Mesenchymal stem cell (in vitro differentiated cells and primary cell): ENCODE data around the gene WBP1L.

Source experiments
- DNase-seq: peaks from one replicate; pipeline ENCODE4 v3.0.0-alpha.2; 2013
- H2AFZ ChIP-seq: one replicate; pipeline ENCODE4 v1.6.1; 2013; ENCODE audit warnings: low read depth, mild to moderate bottlenecking, control low read depth, inconsistent platforms, low read length, moderate library complexity
- H2AK5ac ChIP-seq: 2 replicates; pipeline ENCODE4 v1.6.1; 2013; ENCODE audit warnings: low read length, moderate library complexity, mild to moderate bottlenecking, inconsistent platforms; ENCODE audit not compliant: severe bottlenecking
- H2BK120ac ChIP-seq: one replicate; pipeline ENCODE4 v1.6.1; 2013; ENCODE audit warnings: low read depth, mild to moderate bottlenecking, inconsistent platforms, low read length, moderate library complexity
- H2BK12ac ChIP-seq, 2 experiments: one replicate each; pipeline ENCODE4 v1.6.1; 2013; ENCODE audit warnings: inconsistent platforms in 2 of 2, low read length in 2 of 2, mild to moderate bottlenecking in 2 of 2, moderate library complexity in 2 of 2, control low read depth in 1 of 2
- H2BK15ac ChIP-seq: one replicate; pipeline ENCODE4 v1.6.1; 2013; ENCODE audit warnings: mild to moderate bottlenecking, low read depth, inconsistent platforms; ENCODE audit not compliant: poor library complexity, severe bottlenecking
- H2BK5ac ChIP-seq: 2 replicates; pipeline ENCODE4 v1.6.1; 2013; ENCODE audit warnings: low read depth, mild to moderate bottlenecking, low read length, control low read depth, inconsistent platforms; ENCODE audit not compliant: poor library complexity, severe bottlenecking
- H3K14ac ChIP-seq, 2 experiments: one replicate each; pipeline ENCODE4 v1.6.1; 2013; ENCODE audit warnings: inconsistent platforms in 2 of 2, low read length in 2 of 2, control low read depth in 1 of 2, mild to moderate bottlenecking in 1 of 2, moderate library complexity in 1 of 2
- H3K18ac ChIP-seq, 2 experiments: one replicate each; pipeline ENCODE4 v1.6.1; 2013; ENCODE audit warnings: inconsistent platforms in 2 of 2, low read length in 2 of 2, control low read depth in 1 of 2, low read depth in 1 of 2, mild to moderate bottlenecking in 1 of 2
- H3K23ac ChIP-seq, 2 experiments: one replicate each; pipeline ENCODE4 v1.6.1; 2013; ENCODE audit warnings: inconsistent platforms in 2 of 2, low read length in 2 of 2, mild to moderate bottlenecking in 2 of 2, moderate library complexity in 2 of 2, control low read depth in 1 of 2
- H3K27ac ChIP-seq: 2 replicates; pipeline ENCODE4 v1.5.1; 2013; ENCODE audit warnings: mild to moderate bottlenecking, moderate library complexity, low read length, control low read depth, inconsistent platforms; ENCODE audit not compliant: poor library complexity, severe bottlenecking
- H3K27me3 ChIP-seq, 2 experiments: 2 replicates each; pipeline versions ENCODE4 v1.6.1 to v1.7.0; 2013; ENCODE audit warnings: low read length in 2 of 2, mild to moderate bottlenecking in 2 of 2, moderate library complexity in 2 of 2, control low read depth in 1 of 2, inconsistent platforms in 1 of 2; ENCODE audit not compliant: control insufficient read depth in 1 of 2, insufficient read depth in 1 of 2
- H3K36me3 ChIP-seq, 2 experiments: 2 replicates each; pipeline versions ENCODE4 v1.6.1 to v1.7.0; 2013; ENCODE audit warnings: low read length in 2 of 2, control low read depth in 1 of 2, inconsistent platforms in 1 of 2, low read depth in 1 of 2, mild to moderate bottlenecking in 1 of 2; ENCODE audit not compliant: insufficient read depth in 2 of 2, control insufficient read depth in 1 of 2
- H3K4ac ChIP-seq, 2 experiments: one replicate each; pipeline ENCODE4 v1.6.1; 2013; ENCODE audit warnings: inconsistent platforms in 2 of 2, low read length in 2 of 2, mild to moderate bottlenecking in 2 of 2, moderate library complexity in 2 of 2, control low read depth in 1 of 2, low read depth in 1 of 2
- H3K4me1 ChIP-seq: 2 replicates; pipeline ENCODE4 v1.6.1; 2013; ENCODE audit warnings: low read depth, low read length, control low read depth; ENCODE audit not compliant: control insufficient read depth, insufficient read depth
- H3K4me2 ChIP-seq: 2 replicates; pipeline ENCODE4 v1.6.1; 2013; ENCODE audit warnings: low read length, mild to moderate bottlenecking, inconsistent platforms; ENCODE audit not compliant: poor library complexity, severe bottlenecking
- H3K4me3 ChIP-seq, 2 experiments: 2 replicates each; pipeline versions ENCODE4 v1.5.1 to v1.7.0; 2013; ENCODE audit warnings: low read length in 2 of 2, mild to moderate bottlenecking in 2 of 2, control low read depth in 1 of 2, low read depth in 1 of 2; ENCODE audit not compliant: insufficient read depth in 1 of 2
- H3K79me1 ChIP-seq: replicated peaks from 2 replicates; pipeline ENCODE4 v1.6.1; 2013; ENCODE audit warnings: mild to moderate bottlenecking, control low read depth, low read length, inconsistent platforms; ENCODE audit not compliant: poor library complexity, severe bottlenecking
- H3K9ac ChIP-seq: 2 replicates; pipeline ENCODE4 v1.7.0; 2013; ENCODE audit warnings: mild to moderate bottlenecking, low read length, moderate library complexity
- H3K9me3 ChIP-seq: 2 replicates; pipeline ENCODE4 v1.7.0; 2013; ENCODE audit warnings: mild to moderate bottlenecking, low read length; ENCODE audit not compliant: control insufficient read depth
- H4K8ac ChIP-seq: one replicate; pipeline ENCODE4 v1.6.1; 2013; ENCODE audit warnings: inconsistent platforms, mild to moderate bottlenecking, low read length, moderate library complexity
- H4K91ac ChIP-seq: one replicate; pipeline ENCODE4 v1.6.1; 2013; ENCODE audit warnings: mild to moderate bottlenecking, low read length, inconsistent platforms
- WGBS: methylation state at CpG from one replicate; pipeline ENCODE4 v1.1.7; 2013; ENCODE audit warnings: mixed read lengths; 5-methylcytosine and 5-hydroxymethylcytosine counted together

The WBP1L gene

DNA sequence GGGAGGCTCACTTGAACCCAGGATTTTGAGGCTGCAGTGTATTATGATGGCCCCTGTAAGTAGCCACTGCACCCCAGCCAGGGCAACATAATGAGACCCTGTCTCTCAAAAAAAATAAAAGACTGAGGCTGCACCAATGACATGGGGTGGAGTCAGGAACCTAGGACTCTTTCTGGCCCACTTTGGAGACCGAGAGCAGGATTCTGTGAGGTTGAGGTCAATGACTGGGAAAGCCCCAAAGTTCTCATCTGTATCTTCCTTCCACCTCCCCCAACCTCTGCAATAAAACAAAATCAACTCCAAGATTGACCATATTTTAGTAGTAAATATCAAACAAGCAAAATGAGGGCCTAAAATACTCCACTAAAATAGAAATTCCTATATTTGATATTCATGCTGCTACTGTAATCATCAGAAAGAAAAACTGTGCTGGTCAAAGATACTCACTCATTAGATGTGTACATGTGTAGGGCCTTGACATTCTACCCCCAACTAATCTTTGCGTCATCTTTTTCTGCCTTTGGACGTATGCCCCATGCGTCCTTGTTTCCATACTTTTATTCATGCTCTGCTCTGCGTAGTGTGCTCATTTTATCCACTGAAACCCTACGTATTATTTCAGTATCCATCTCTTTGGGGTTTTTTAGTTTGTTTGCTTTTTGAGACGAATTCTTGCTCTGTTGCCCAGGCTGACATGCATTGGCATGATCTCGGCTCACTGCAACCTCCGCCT, 23.8 kb downstream of the WBP1L start:
- no peak overlapping the region for H3K4me2 ChIP-seq
- no peaks in the 10 kb centered on the region for H3K27me3 ChIP-seq
- DNase-seq = no peak
- WGBS = 97% methylated on average over 8 of the region's 9 CpGs
- H3K79me1 ChIP-seq = peaks cover 32% of the 10 kb centered on the region
- H3K4me3 ChIP-seq = no peak overlapping the region
- no peak overlapping the region for H3K9ac ChIP-seq
- H3K9me3 ChIP-seq = no peaks in the 10 kb centered on the region
- H2AFZ ChIP-seq = no peak overlapping the region
- H3K27ac ChIP-seq = peak overlapping the region; percentile 53
- H2BK120ac ChIP-seq = no peak overlapping the region
- H3K4ac ChIP-seq = peak overlapping the region in 1 of 2 experiments; percentile 33
- H3K18ac ChIP-seq = peak overlapping the region; percentile 4 to 21
- H2BK5ac ChIP-seq = no peak overlapping the region
- H4K8ac ChIP-seq = no peak overlapping the region
- H2BK12ac ChIP-seq = peak overlapping the region in 1 of 2 experiments; percentile 55
- H2BK15ac ChIP-seq = no peak overlapping the region
- peaks cover 10 to 11% of the 10 kb centered on the region in 2 experiments for H3K36me3 ChIP-seq
- no peak overlapping the region for H3K14ac ChIP-seq
- no peak overlapping the region for H4K91ac ChIP-seq
- no peak overlapping the region for H2AK5ac ChIP-seq
- no peak overlapping the region for H3K23ac ChIP-seq
- peaks cover 33% of the 10 kb centered on the region for H3K4me1 ChIP-seq

DNA sequence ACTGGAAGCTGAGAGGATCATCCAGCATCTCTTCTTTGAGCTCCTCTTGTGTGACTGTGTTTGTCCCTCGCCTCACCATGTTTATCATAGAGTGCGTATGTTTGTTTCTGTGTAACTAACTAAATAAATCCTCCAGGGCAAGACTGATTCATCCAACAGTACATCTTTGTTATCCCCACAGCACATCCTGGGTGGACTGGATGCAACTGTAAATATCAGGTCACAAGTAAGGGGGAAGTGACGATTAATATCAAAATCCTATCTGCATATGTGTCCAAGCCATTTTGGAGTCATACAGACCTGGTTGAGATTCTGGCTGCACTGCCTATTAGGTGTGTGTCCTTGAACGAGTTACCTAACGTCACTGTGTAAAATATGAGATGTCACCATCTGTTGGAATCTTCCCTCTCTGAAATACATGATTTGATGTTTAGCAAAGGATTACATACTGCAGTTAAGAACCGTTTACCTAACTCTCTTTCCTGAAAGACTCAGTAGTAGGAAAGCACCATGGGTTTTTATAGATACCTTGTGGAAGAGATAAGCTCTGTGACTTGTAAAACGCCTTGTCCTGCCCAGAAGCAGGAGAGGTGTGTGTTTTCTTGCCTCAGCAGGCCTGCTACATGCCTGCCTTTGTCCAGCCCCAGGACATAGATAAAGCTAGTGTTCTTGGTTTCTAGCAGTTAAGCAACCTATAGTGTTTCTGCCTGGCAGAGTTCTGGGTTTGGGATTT, 25.8 kb downstream of the WBP1L start:
- 48% methylated on average over 3 of the region's 7 CpGs for WGBS
- H3K27ac ChIP-seq = no peak overlapping the region

DNA sequence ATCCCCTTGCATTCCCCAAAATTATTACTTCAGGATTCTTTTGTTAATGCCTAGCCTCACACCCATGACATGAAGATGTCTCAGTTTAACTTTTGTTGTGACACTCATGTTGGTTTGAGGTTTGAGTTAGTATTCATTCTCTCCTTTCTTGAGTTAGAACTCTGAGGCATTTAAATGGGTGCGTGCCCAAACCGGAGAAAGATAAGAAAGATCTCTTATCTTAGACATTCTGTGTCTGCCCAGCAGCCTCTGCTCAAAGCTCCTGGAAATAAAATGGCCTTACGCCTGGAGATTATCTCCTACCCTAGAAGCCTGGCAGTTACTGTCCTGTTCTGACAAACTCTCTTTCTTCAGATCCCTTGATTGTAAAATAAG, 26.3 kb downstream of the WBP1L start:
- WGBS = 44% methylated on average over 3 of the region's 3 CpGs

More for the DNA sequence above, 25.8 kb downstream of the WBP1L start:
- H3K4me2 ChIP-seq = no peak overlapping the region
- peak; percentile 91 for DNase-seq
- no peak overlapping the region for H4K8ac ChIP-seq
- H3K4me1 ChIP-seq = peaks cover 36% of the 10 kb centered on the region
- H3K4ac ChIP-seq = peak overlapping the region in 1 of 2 experiments; percentile 53
- H2AFZ ChIP-seq = no peak overlapping the region
- H3K79me1 ChIP-seq = peaks cover 32% of the 10 kb centered on the region
- peak overlapping the region; percentile 34 to 37 for H3K18ac ChIP-seq
- no peaks in the 10 kb centered on the region for H3K27me3 ChIP-seq
- no peak overlapping the region for H2BK15ac ChIP-seq
- H3K36me3 ChIP-seq = peaks cover 6 to 7% of the 10 kb centered on the region in 2 experiments
- no peak overlapping the region for H3K23ac ChIP-seq
- no peaks in the 10 kb centered on the region for H3K9me3 ChIP-seq
- H2BK12ac ChIP-seq = peak overlapping the region in 1 of 2 experiments; percentile 19
- no peak overlapping the region for H3K9ac ChIP-seq
- no peak overlapping the region for H3K14ac ChIP-seq
- H4K91ac ChIP-seq = no peak overlapping the region
- no peak overlapping the region for H2BK5ac ChIP-seq
- H2BK120ac ChIP-seq = no peak overlapping the region
- no peak overlapping the region for H3K4me3 ChIP-seq
- peak overlapping the region; percentile 80 for H2AK5ac ChIP-seq

DNA sequence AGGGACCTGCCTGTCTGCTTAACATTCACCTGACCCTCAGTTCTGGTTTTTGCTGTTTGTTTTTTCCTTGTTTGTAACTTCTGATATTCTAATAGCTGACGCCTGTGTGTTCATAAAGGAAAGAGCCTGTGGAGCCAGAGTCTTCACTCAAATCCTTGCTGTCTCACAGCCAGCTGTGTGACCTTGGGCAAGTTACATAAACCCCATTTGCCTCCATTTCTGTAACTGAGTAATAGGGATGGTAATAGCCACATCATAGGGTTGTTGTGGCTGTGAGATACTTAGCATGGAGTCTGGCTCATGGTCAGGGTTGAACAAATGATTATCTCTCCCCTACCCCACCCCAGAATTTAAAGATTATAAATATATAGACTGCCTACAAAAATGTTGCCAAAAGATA, 27.0 kb downstream of the WBP1L start:
- H3K23ac ChIP-seq = no peak overlapping the region
- peaks cover 37% of the 10 kb centered on the region for H3K4me1 ChIP-seq
- peak overlapping the region; percentile 24 for H4K8ac ChIP-seq
- H2AK5ac ChIP-seq = peak overlapping the region; percentile 18
- peak; percentile 75 for DNase-seq
- H2AFZ ChIP-seq = no peak overlapping the region
- peaks cover 27% of the 10 kb centered on the region for H3K79me1 ChIP-seq
- H3K9ac ChIP-seq = no peak overlapping the region
- H3K18ac ChIP-seq = peak overlapping the region; percentile 11 to 67
- WGBS = 94% methylated on average over 1 of the region's 1 CpG
- H3K14ac ChIP-seq = no peak overlapping the region
- no peak overlapping the region for H2BK5ac ChIP-seq
- peaks cover under 1 to 4% of the 10 kb centered on the region in 2 experiments for H3K36me3 ChIP-seq
- peak overlapping the region; percentile 19 for H3K27ac ChIP-seq
- H2BK15ac ChIP-seq = no peak overlapping the region
- peak overlapping the region in 1 of 2 experiments; percentile 43 for H3K4ac ChIP-seq
- no peak overlapping the region for H2BK120ac ChIP-seq
- no peak overlapping the region for H3K4me2 ChIP-seq
- H4K91ac ChIP-seq = no peak overlapping the region
- peak overlapping the region; percentile 3 to 15 for H2BK12ac ChIP-seq
- H3K9me3 ChIP-seq = no peaks in the 10 kb centered on the region
- H3K4me3 ChIP-seq = no peak overlapping the region
- H3K27me3 ChIP-seq = no peaks in the 10 kb centered on the region

More for the DNA sequence above, 26.3 kb downstream of the WBP1L start:
- DNase-seq = no peak
- Histone ChIP-seq H4K8ac (no peak overlapping the region), H2AK5ac (peak overlapping the region; percentile 80), H3K9ac (no peak overlapping the region), H2AFZ (no peak overlapping the region), H2BK15ac (no peak overlapping the region), H3K27me3 (no peaks in the 10 kb centered on the region), H3K4me3 (no peak overlapping the region), H4K91ac (no peak overlapping the region), H3K36me3 (peaks cover 6 to 7% of the 10 kb centered on the region in 2 experiments), H3K79me1 (peaks cover 32% of the 10 kb centered on the region), H3K9me3 (no peaks in the 10 kb centered on the region), H3K4ac (peak overlapping the region in 1 of 2 experiments; percentile 43), H3K23ac (no peak overlapping the region), H3K4me2 (no peak overlapping the region), H2BK12ac (peak overlapping the region in 1 of 2 experiments; percentile 15), H3K14ac (peak overlapping the region in 1 of 2 experiments; percentile 18), H3K18ac (peak overlapping the region; percentile 11 to 67), H3K4me1 (peaks cover 35% of the 10 kb centered on the region), H2BK120ac (no peak overlapping the region), H3K27ac (no peak overlapping the region), H2BK5ac (no peak overlapping the region)
